Body of pancreas (tissue), 4 donors: ENCODE data around the gene ATF2. TPM values are rescaled to one million over a fixed set of nuclear protein-coding genes. Genes with fewer than 3 reads are reported as not detected.

Experiments
- ATAC-seq: fragments of 150-250 bp; one replicate; pipeline ENCODE4 v1.9.1; 2016
- DNase-seq, 4 donors: peaks; one replicate each; pipeline ENCODE4 v3.0.0-alpha.2; 2019
- H3K27ac ChIP-seq, 4 donors: fragments of 200-600 bp; sonication (generic); 1 replicate in 3 of 4; 2 replicates in 1 of 4; pipeline versions ENCODE4 v1.5.1 to v1.6.1; 2016 to 2019; ENCODE audit warnings: mild to moderate bottlenecking in 1 of 4, mixed read lengths in 1 of 4, moderate library complexity in 1 of 4
- H3K27me3 ChIP-seq, 2 donors: fragments of 200-600 bp; sonication (generic); one replicate each; pipeline ENCODE4 v1.6.0; 2016; ENCODE audit warnings: mild to moderate bottlenecking in 1 of 2
- H3K36me3 ChIP-seq, 2 donors: fragments of 200-600 bp; sonication (generic); replicated peaks in 1 of 2; 2 replicates each; pipeline ENCODE4 v1.5.1; 2016; ENCODE audit warnings: low read depth in 2 of 2; ENCODE audit not compliant: insufficient read depth in 1 of 2
- H3K4me1 ChIP-seq: fragments of 200-600 bp; sonication (generic); one replicate; pipeline ENCODE4 v1.6.0; 2016
- H3K4me3 ChIP-seq, 2 donors: fragments of 200-600 bp; sonication (generic); 1 replicate in 1 of 2; 2 replicates in 1 of 2; pipeline ENCODE4 v1.5.1; 2016 to 2019
- H3K9me3 ChIP-seq, 3 donors: fragments of 200-600 bp; sonication (generic); 1 replicate in 2 of 3; 2 replicates in 1 of 3; pipeline ENCODE4 v1.5.1; 2016
- POLR2A ChIP-seq, 3 donors: fragments of 450-650 bp; IDR thresholded peaks; one replicate each; pipeline ENCODE4 v1.6.1; 2016; ENCODE audit warnings: antibody characterized with exemption in 3 of 3, mild to moderate bottlenecking in 2 of 3
- WGBS, 2 donors: methylation state at CpG; one replicate each; pipeline ENCODE4 v1.1.5; 2017; 5-methylcytosine and 5-hydroxymethylcytosine counted together
- intact Hi-C: fragments of 100-400 bp; cut with DNase I; formaldehyde crosslinking; loops from one replicate; pipeline ENCODE4 v1.15.1; 2023
- total RNA-seq, 2 donors: library from RNA; depleted of rRNA; stranded (reverse); fragments of >200 nt; gene quantifications; one replicate each; pipeline ENCODE4 v1.1.0, GENCODE V29; 2016
- TF ChIP-seq, protein P1 (sequence below), 7 experiments: fragments of 450-650 bp in 4 of 7; fragments of 200-600 bp in 3 of 7; sonication (generic) in 3 of 7; IDR thresholded peaks; one replicate each; pipeline ENCODE4 v1.5.1; 2016 to 2019; ENCODE audit warnings: antibody characterized with exemption in 7 of 7

Gene ATF2
- total RNA-seq, 2 donors from 2014 or later: 24.6 to 48.1 TPM

DNA sequence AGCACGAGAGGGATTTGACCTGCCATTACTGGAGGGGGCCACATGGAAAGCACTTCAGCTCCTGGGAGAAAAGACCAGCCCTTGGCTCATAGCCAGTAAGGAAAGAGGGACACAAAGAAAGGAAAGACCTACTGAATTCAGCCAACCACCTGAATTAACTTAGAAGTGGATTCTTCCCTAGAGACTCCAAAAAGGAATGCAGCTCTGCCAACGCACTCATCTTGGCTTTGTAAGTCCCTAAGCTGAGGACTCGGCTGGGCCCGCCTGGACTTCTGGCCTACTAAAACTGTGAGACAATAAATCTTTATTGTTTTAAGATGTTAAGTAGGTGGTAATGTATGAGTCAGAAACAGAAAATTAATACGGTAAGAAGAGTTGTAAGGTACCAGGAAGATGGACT, 11.5 kb downstream of the ATF2 start:
- no peak overlapping the region for H3K27ac ChIP-seq
- ATAC-seq: no peak
- peaks cover 19% of the 10 kb centered on the region for H3K4me1 ChIP-seq
- H3K9me3 ChIP-seq: no peaks in the 10 kb centered on the region
- H3K36me3 ChIP-seq: no peaks in the 10 kb centered on the region
- TF ChIP-seq, protein P1, sequence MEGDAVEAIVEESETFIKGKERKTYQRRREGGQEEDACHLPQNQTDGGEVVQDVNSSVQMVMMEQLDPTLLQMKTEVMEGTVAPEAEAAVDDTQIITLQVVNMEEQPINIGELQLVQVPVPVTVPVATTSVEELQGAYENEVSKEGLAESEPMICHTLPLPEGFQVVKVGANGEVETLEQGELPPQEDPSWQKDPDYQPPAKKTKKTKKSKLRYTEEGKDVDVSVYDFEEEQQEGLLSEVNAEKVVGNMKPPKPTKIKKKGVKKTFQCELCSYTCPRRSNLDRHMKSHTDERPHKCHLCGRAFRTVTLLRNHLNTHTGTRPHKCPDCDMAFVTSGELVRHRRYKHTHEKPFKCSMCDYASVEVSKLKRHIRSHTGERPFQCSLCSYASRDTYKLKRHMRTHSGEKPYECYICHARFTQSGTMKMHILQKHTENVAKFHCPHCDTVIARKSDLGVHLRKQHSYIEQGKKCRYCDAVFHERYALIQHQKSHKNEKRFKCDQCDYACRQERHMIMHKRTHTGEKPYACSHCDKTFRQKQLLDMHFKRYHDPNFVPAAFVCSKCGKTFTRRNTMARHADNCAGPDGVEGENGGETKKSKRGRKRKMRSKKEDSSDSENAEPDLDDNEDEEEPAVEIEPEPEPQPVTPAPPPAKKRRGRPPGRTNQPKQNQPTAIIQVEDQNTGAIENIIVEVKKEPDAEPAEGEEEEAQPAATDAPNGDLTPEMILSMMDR (IDR thresholded peaks at IDR 0.05): no peak
- no peak for TF ChIP-seq POLR2A (IDR thresholded peaks at IDR 0.05)
- 80 to 92% methylated on average over 5 of the region's 5 CpGs for WGBS, 2 donors
- H3K4me3 ChIP-seq: no peak overlapping the region
- intact Hi-C loops: no loop called here
- no peaks in the 10 kb centered on the region for H3K27me3 ChIP-seq
- no peak for DNase-seq

DNA sequence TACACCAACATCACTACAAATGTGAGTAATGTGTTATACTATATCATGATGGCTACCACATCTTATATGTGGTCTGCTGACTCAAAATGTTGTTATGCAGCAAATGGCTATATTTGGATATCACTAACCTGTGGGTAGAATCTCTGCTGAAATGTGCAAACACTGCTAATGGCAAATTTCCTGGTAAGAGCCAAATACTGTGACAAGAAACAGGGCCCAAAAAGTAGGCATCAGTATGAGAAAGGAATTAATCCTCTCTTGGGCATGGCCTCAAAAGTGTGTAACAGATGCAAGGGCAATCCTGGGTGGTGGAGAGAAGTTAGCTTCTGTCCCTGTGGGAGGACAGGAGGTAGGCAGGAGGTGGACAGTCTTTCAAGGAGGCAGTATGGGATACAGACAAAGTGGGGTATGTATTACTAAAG, 13.3 kb downstream of the ATF2 start:
- no peak overlapping the region for H3K27ac ChIP-seq
- no peak overlapping the region for H3K4me3 ChIP-seq
- peaks cover 26% of the 10 kb centered on the region for H3K4me1 ChIP-seq
- H3K27me3 ChIP-seq: no peaks in the 10 kb centered on the region
- no peaks in the 10 kb centered on the region for H3K36me3 ChIP-seq
- ATAC-seq (no peak), DNase-seq (no peak)
- TF ChIP-seq POLR2A (IDR thresholded peaks at IDR 0.05): no peak
- TF ChIP-seq, protein P1 (IDR thresholded peaks at IDR 0.05): no peak
- H3K9me3 ChIP-seq: no peaks in the 10 kb centered on the region
- intact Hi-C loops: no loop called here

DNA sequence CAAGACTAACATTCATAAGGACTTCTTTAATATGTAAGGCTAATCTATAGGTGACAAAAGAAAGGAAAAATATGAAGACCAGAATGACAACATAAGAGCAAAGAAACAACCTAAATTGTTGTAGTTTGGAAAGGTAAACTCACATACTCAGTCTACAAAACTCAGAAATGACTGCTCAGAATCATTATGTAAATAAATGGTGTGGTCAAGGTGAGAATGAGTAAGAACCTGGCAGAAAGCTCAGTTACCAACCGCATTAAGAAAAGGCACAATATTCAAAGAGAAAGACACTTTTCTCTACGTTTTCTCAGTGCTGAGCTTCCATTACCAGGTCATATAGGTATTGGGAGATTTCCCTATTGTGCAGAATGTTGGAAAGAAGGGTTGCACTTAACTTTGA, 15.8 kb downstream of the ATF2 start:
- H3K9me3 ChIP-seq: no peaks in the 10 kb centered on the region
- WGBS, 2 donors: 31 to 41% methylated on average over 2 of the region's 2 CpGs
- H3K27me3 ChIP-seq: no peaks in the 10 kb centered on the region
- peak overlapping the region in 2 of 4 donors; percentile 49 to 50 for H3K27ac ChIP-seq
- no peak overlapping the region for H3K4me3 ChIP-seq
- H3K4me1 ChIP-seq: peaks cover 35% of the 10 kb centered on the region
- intact Hi-C loops: no loop called here
- no peak for DNase-seq
- H3K36me3 ChIP-seq: no peaks in the 10 kb centered on the region
- TF ChIP-seq, protein P1 (IDR thresholded peaks at IDR 0.05): no peak
- TF ChIP-seq POLR2A (IDR thresholded peaks at IDR 0.05): no peak
- peak; percentile 81 for ATAC-seq

DNA sequence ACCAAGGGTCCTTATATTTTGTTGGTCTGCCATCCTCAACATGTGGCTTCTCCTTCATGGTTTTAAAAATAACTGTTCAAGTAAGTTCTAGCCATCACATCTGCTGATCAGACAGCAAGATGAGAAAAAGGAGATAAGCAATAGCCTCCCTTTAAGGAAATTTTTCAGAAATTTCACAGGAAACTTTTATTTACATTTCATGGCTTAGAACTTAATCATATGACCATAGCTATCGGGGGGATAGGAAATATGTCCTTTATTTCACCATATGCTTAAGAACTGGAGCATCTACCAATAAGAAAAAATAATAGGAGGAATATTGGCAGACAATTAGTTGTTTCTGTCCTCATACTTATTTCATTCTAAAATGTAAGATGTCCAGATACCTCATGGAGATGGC, 16.2 kb downstream of the ATF2 start:
- H3K27ac ChIP-seq: peak overlapping the region in 2 of 4 donors; percentile 49 to 50
- no peaks in the 10 kb centered on the region for H3K27me3 ChIP-seq
- TF ChIP-seq POLR2A (IDR thresholded peaks at IDR 0.05): no peak
- TF ChIP-seq, protein P1 (IDR thresholded peaks at IDR 0.05): no peak
- DNase-seq (no peak), ATAC-seq (no peak)
- 77 to 81% methylated on average over 1 of the region's 1 CpG for WGBS, 2 donors
- intact Hi-C loops: no loop called here
- no peaks in the 10 kb centered on the region for H3K9me3 ChIP-seq
- peaks cover 35% of the 10 kb centered on the region for H3K4me1 ChIP-seq
- no peaks in the 10 kb centered on the region for H3K36me3 ChIP-seq
- no peak overlapping the region for H3K4me3 ChIP-seq

DNA sequence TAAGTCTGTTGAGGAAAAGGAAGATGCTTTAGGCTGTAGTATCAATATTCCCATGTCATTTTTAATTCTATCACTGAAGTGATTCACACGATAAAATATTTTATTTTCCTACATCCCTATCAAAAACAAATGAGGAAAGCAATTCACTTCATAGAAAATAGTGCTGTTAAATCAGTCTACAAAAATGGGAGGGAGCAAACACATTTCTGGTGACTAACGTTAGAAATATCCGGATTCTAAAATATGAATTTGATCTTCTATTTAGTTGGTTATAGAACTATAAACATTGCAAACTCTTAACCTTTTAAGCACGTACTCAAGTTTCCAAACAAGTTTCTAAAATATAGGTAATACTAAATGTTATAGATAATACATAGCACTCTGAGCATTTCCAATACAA, 20.8 kb downstream of the ATF2 start:
- no peak overlapping the region for H3K4me3 ChIP-seq
- WGBS, 2 donors: 86 to 91% methylated on average over 4 of the region's 4 CpGs
- TF ChIP-seq, protein P1 (IDR thresholded peaks at IDR 0.05): no peak
- no peak for TF ChIP-seq POLR2A (IDR thresholded peaks at IDR 0.05)
- no peaks in the 10 kb centered on the region for H3K9me3 ChIP-seq
- H3K4me1 ChIP-seq: peaks cover 22% of the 10 kb centered on the region
- H3K27me3 ChIP-seq: no peaks in the 10 kb centered on the region
- no peak overlapping the region for H3K27ac ChIP-seq
- ATAC-seq (no peak), DNase-seq (no peak)
- H3K36me3 ChIP-seq: no peaks in the 10 kb centered on the region
- intact Hi-C loops: no loop called here
